Smooth muscle cell (in vitro differentiated cells): ENCODE data around the gene CLEC2D. TPM values are rescaled to one million over a fixed set of nuclear protein-coding genes. Genes with fewer than 3 reads are reported as not detected.

Source experiments
- polyA plus RNA-seq: library from polyadenylated mRNA; unstranded; fragments of >200 nt; fragmentation: Nextera tagmentation; extraction: Ambion mirVana; gene quantifications from 2 replicates; pipeline ENCODE4 v1.2.1, GENCODE V29; 2016
- small RNA-seq: library from RNA; depleted of rRNA; stranded (forward); fragments of <200 nt; gene quantifications from one replicate; pipeline ENCODE3, GENCODE V24; 2014
- total RNA-seq: library from RNA; depleted of rRNA; stranded (reverse); fragments of >200 nt; gene quantifications from 2 replicates; pipeline ENCODE4 v1.2.3, GENCODE V29; 2014

CLEC2D gene
- total and polyA plus RNA-seq, 2 experiments from 2014 or later: 2.2 to 5.8 TPM

Small RNAs within 50 kb of the gene (small RNA-seq; reads per million reads assigned to genes)
- gene AC010186.4 (not detected), gene RNU6-700P (not detected)

Other genes with a start within 250 kb of the CLEC2D start
- gene KLRB1, start 61.8 kb upstream of the CLEC2D start, total RNA-seq: not detected in 2 replicates
- gene KLRB1, start 61.8 kb upstream of the CLEC2D start, polyA plus RNA-seq: not detected in 2 replicates
- gene CLECL1, start 63.4 kb downstream of the CLEC2D start, total RNA-seq: not detected in 2 replicates
- gene CLECL1, start 63.4 kb downstream of the CLEC2D start, polyA plus RNA-seq: not detected in 2 replicates
- gene CD69, start 91.2 kb downstream of the CLEC2D start, total RNA-seq: 0.13 TPM in 1 of 2 replicates, not detected in the other
- gene CD69, start 91.2 kb downstream of the CLEC2D start, polyA plus RNA-seq: not detected in 2 replicates
- not detected in 2 replicates for gene KLRF1, start 157.8 kb downstream of the CLEC2D start, total RNA-seq
- gene KLRF1, start 157.8 kb downstream of the CLEC2D start, polyA plus RNA-seq: not detected in 2 replicates
- 13.6 and 14.0 TPM in 2 replicates for gene CLEC2B, start 199.6 kb downstream of the CLEC2D start, total RNA-seq
- gene CLEC2B, start 199.6 kb downstream of the CLEC2D start, polyA plus RNA-seq: 8.0 and 12.0 TPM in 2 replicates
- gene KLRF2, start 211.8 kb downstream of the CLEC2D start, total RNA-seq: not detected in 2 replicates
- gene KLRF2, start 211.8 kb downstream of the CLEC2D start, polyA plus RNA-seq: 0.43 TPM in 1 of 2 replicates, not detected in the other